Right atrium auricular region (tissue), 2 donors: ENCODE data around the gene AMN1. TPM values are rescaled to one million over a fixed set of nuclear protein-coding genes. Genes with fewer than 3 reads are reported as not detected.

Experiments
- DNase-seq: peaks from one replicate; pipeline ENCODE4 v3.0.0-alpha.2; 2019; ENCODE audit warnings: low spot score
- H3K27ac ChIP-seq, 2 donors: fragments of 200-600 bp; sonication (generic); 1 replicate in 1 of 2; 2 replicates in 1 of 2; pipeline ENCODE4 v1.5.1; 2016 to 2019
- H3K27me3 ChIP-seq, 2 donors: fragments of 200-600 bp; sonication (generic); one replicate each; pipeline versions ENCODE4 v1.5.1 to v1.6.0; 2017 to 2019
- H3K36me3 ChIP-seq: fragments of 200-600 bp; sonication (generic); one replicate; pipeline ENCODE4 v1.5.1; 2016
- H3K4me1 ChIP-seq, 2 donors: fragments of 200-600 bp; sonication (generic); one replicate each; pipeline versions ENCODE4 v1.5.1 to v1.6.0; 2017 to 2019
- H3K4me3 ChIP-seq, 2 donors: fragments of 200-600 bp; sonication (generic); 1 replicate in 1 of 2; 2 replicates in 1 of 2; pipeline ENCODE4 v1.5.1; 2017 to 2019; ENCODE audit warnings: mild to moderate bottlenecking in 1 of 2, moderate library complexity in 1 of 2
- H3K9me3 ChIP-seq, 2 donors: fragments of 200-600 bp; sonication (generic); one replicate each; pipeline ENCODE4 v1.5.1; 2019
- CTCF ChIP-seq, 2 donors: fragments of 200-600 bp; sonication (generic); IDR thresholded peaks; one replicate each; pipeline ENCODE4 v1.5.1; 2019; ENCODE audit warnings: antibody characterized with exemption in 2 of 2
- total RNA-seq, 2 donors: library from RNA; depleted of rRNA; stranded (reverse); fragments of >200 nt; gene quantifications; one replicate each; pipeline ENCODE4 v1.1.0, GENCODE V29; 2016

The AMN1 gene
- total RNA-seq, 2 donors from 2014 or later: 10.4 to 17.8 TPM

GRCh38 chr12:31658471-31659086 is 70.2 kb downstream of the AMN1 start:
- no peaks in the 10 kb centered on the region for H3K36me3 ChIP-seq
- no peaks in the 10 kb centered on the region for H3K27me3 ChIP-seq
- no peak for TF ChIP-seq CTCF (IDR thresholded peaks at IDR 0.05)
- no peak for DNase-seq
- peak overlapping the region; percentile 89 to 91 for H3K27ac ChIP-seq
- H3K9me3 ChIP-seq: no peaks in the 10 kb centered on the region
- peak overlapping the region; percentile 56 to 66 for H3K4me3 ChIP-seq
- peaks cover 0 to 7% of the 10 kb centered on the region in 2 donors for H3K4me1 ChIP-seq

DNA sequence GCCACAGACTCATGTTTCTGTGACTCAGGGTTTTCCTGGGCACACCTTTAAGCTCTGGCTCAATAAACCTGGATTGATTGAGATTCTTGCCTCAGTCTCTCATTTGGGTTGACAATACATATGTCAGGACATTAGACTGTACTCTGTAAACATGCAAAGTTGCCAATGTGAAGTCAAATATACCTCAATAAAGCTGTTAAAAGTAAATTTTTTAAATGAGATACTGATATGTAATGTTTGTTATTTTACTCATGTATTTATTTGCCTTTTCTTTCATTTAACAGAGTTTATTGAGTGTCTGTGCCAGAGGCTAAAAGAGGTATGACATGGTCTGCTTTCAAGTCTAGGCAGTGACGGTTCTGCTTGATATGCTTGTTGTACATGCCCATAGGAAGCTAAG is 73.0 kb downstream of the AMN1 start:
- no peaks in the 10 kb centered on the region for H3K36me3 ChIP-seq
- H3K27ac ChIP-seq: no peak overlapping the region
- no peaks in the 10 kb centered on the region for H3K27me3 ChIP-seq
- peaks cover 0 to 14% of the 10 kb centered on the region in 2 donors for H3K4me1 ChIP-seq
- no peaks in the 10 kb centered on the region for H3K9me3 ChIP-seq
- no peak for DNase-seq
- no peak overlapping the region for H3K4me3 ChIP-seq
- TF ChIP-seq CTCF (IDR thresholded peaks at IDR 0.05): no peak

DNA sequence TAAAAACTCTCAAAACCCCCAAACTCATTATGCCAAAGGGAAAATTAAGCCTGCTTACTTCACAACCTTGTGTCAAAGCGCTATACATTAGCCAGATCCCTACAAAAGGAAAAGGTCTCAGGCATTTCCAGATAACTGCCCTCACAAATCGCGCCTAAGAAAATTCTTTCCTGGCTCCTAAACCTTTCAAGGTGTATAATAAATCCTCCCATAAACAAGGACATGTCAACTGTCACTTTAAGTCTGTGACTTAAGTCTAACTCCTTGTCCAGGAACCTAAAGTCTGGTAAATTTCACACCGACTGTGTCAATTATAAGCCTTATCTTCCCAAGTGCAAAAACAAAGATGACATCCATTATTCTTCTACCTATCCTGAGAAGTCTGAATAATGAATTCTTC is 73.6 kb downstream of the AMN1 start:
- peaks cover 0 to 13% of the 10 kb centered on the region in 2 donors for H3K4me1 ChIP-seq
- no peak for DNase-seq
- H3K4me3 ChIP-seq: no peak overlapping the region
- H3K27ac ChIP-seq: no peak overlapping the region
- no peaks in the 10 kb centered on the region for H3K36me3 ChIP-seq
- no peaks in the 10 kb centered on the region for H3K9me3 ChIP-seq
- TF ChIP-seq CTCF (IDR thresholded peaks at IDR 0.05): no peak
- H3K27me3 ChIP-seq: no peaks in the 10 kb centered on the region

GRCh38 chr12:31651893-31652521 is 76.8 kb downstream of the AMN1 start:
- TF ChIP-seq CTCF (IDR thresholded peaks at IDR 0.05): no peak
- Histone ChIP-seq H3K4me3 (no peak overlapping the region), H3K27me3 (no peaks in the 10 kb centered on the region), H3K27ac (no peak overlapping the region), H3K36me3 (no peaks in the 10 kb centered on the region), H3K9me3 (no peaks in the 10 kb centered on the region), H3K4me1 (peaks cover 0 to 11% of the 10 kb centered on the region in 2 donors)
- no peak for DNase-seq

DNA sequence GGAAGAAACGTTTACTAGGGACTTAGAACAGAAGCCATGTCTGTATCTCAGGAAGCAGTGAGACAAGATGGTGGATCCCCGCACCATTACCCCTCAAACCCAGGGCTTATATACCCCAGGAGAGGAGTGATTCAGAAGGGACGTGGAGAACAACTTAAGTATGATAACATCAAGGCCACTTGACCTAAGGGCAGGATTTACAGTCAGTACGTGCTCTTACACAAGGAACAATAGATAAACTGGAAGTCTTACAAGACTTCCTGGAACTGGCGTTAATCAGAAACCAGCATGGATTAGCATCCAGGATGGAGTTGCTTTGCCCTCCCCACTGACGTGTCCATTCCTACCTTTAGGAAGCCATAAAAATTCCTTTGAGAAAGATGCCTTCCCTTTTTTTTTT is 77.9 kb downstream of the AMN1 start:
- DNase-seq: no peak
- H3K27me3 ChIP-seq: no peaks in the 10 kb centered on the region
- no peak overlapping the region for H3K4me3 ChIP-seq
- H3K4me1 ChIP-seq: peaks cover 0 to 11% of the 10 kb centered on the region in 2 donors
- H3K9me3 ChIP-seq: no peaks in the 10 kb centered on the region
- no peak for TF ChIP-seq CTCF (IDR thresholded peaks at IDR 0.05)
- H3K36me3 ChIP-seq: no peaks in the 10 kb centered on the region
- H3K27ac ChIP-seq: no peak overlapping the region
